NCI-H187 (cell line): Measurements from ENCODE around the gene MSI2.

ENCODE experiments used
- DNase-seq, 2 experiments: peaks; one replicate each; lab custom pipeline; 2025; lab: John Stamatoyannopoulos, UW

MSI2 gene

DNA sequence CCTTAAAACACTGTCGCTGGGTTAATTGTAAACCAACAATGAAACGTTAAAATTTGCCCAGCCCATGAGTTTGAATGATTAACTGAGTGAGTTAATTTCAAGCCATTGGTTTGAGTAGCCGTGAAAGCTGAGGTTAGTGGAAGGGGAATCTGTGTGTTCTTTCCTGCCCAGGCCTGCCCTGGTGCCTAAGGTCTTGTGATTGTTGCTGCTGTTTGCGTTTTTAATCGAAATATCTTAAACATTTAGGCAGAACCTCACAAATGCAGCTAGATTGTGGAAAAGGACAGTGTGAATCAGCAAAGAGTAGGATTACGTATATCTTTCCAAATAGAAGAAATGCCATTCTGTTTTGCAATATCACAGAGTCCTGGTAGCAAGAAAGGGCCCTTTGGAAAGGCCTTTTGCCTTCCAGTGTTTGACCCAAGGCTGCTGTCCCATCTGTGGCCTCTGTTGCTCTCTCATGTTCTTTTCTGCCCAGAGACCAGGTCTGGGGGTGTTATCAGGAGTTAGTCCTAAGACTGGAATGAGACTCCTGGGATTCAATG, 113.8 kb downstream of the MSI2 start:
- DNase-seq = no peak

DNA sequence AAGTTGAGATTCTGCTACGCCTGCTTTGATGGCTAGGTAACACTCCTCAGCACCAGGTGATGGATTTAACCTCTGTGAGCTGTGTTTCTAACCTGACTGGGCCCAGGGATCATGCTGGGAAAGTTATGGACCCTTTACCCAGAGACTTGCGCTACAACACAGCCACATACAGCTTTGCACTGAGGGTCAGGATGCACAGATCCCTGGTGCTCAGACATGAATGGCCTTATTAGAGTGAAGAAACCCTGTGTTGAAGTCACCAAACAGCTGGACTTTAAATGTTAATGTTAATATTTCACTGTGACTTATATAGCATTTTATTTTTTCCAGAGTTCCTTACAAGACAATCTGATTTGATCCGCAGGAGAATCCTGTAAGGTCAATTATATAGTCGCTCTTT, 114.3 kb downstream of the MSI2 start:
- no peak for DNase-seq

- DNase-seq = no peak
These were observed 115.8 kb downstream of the MSI2 start for GRCh38 chr17:57372156-57372555.

DNA sequence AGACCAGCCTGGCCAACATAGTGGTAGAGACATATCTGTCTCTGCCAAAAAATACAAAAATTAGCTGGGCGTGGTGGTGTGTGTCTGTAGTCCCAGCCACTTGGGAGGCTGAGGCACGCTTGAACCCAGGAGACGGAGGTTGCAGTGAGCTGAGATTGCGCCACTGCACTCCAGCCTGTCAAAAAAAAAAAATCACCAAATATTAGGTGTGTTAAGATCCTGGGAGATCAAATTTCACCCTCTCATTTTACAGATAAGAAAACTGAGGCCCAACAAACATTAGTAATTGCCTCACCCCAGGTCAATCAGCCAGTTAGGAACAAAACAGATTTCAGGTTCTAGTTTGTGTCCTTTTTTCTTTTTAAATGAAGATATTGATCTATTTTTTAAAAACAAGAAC, 116.7 kb downstream of the MSI2 start:
- DNase-seq = no peak

DNA sequence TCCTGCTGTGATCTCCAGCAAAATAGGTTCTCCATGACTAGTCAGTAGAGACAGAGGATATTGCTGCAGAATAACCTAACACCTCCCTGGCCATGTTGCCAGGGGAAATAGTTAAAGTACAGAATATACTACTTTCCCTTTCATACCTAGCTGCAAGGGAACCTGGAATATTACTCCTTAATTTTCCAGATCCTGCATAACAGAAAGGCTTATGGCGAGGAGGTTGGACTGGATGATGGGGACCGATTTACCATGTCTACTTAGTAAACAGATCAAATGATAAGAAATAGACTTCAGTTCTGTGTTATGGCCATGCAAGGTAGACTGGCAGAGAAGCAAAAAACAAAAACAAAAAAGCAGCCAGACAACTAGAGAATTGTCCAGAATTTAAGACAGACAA, 117.4 kb downstream of the MSI2 start:
- no peak for DNase-seq

GRCh38 chr17:57375040-57375769, 118.9 kb downstream of the MSI2 start:
- no peak for DNase-seq

DNA sequence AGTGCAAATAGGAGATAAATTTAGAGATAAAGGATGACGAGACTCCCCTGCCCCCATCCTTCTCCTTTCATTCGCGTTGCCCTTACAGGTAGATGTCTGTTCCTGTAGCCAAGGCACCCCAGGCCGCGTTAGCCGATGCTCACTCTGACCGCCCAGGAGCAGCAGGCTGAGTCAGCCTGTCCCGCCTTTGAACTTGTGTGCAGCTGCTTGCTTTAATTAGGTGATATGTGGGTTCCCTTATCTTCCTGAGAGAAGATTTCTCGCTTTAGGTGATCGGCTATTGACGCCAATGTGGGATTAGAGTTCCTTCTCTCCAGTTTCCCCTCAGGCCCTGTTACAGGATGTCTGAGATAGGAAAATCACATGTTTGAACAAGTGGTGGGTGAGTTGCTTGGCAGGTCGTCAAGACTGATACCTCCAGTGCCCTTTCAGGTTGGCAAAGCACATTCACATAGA, 119.5 kb downstream of the MSI2 start:
- no peak for DNase-seq

DNA sequence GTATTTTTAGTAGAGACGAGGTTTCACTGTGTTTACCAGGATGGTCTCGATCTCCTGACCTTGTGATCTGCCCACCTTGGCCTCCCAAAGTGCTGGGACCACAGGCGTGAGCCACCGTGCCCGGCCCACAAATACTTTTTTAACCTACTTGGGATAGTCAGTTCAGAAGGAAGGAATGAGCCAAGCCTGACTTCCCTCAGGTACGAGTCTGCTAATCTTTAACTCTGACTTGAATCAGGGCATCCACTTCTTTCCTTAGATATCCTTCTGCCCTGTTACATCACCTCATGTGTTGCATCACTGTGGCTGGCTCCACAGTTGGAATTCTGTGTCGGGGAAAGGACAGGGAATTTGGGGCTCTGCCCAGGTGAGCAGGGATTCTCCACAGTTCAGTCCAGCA, 120.8 kb downstream of the MSI2 start:
- DNase-seq = no peak

DNA sequence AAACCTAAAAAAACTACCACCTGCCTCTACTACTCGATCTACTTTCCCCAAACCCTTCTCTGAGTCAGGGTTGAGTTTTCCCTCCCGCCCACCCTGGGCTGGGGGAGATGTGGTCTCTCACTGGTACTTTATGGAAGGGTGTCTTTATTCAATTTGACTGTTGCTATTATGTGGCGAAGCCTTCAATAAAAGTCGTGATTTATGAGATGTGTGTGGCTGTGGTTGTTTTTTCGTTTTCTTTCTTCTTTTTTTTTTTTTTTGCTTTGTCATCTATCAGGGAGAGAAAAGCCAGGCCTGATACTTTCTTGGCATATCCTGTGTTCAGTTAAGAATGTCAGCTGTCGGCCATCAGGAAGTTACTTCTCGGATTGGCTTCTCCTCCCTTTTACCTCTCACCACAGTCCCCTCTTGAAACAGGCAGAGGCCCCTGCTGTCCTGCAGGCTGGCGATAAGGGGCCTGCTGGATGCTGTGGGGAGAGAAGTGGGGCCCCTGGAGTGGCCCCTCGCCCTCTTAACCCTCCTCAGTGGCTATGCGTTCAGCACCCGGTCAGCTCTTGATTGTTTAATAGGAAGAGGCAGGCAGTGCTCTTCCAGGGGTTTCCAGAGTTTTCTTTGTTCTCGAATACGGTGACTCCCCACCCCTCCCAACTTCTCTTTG, 123.0 kb downstream of the MSI2 start:
- DNase-seq = no peak

DNA sequence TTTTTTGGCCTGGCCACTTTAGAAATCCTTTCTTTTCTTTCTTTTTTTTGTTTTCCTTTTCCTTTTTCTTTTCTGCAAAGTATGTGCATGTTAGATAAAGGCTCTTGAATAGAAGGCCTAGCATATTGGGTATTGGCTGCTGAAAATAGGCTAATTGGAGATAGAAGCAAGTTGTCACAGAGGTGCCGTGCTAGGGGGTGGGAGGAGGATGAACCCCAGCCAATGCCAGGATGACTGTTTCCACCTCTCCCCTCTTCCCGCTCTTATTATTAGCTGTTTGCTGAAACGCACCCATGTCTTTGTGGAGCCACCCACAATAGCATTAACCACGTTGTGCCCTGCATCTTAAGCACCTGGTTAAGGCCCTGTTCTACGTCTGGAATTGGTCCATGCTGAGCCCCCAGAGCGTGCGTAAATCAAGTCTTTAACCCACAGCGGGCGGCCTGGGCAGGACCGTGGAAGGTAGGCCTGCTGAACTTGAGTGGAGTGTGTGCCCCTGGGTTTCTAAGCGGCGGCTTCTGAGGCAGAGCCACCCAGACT, 123.6 kb downstream of the MSI2 start:
- no peak for DNase-seq

DNA sequence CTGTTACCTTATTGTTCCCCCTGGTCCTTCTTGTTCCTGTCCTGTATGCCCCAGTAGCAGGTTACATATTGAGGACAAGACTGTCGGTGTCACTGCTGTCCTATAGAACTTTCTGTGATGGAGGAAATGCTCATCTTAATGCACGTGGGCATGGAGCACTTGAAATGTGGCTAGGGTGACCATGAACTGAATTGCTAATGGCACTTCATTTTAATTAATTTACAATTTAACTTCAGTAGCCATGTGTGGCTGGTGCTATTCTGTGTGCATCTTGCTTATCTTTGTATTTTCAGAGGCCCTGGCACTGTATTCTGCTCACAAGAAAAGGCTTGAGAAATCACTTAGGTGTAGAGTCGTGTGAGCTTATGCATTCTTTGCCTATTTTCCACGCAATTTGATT, 125.2 kb downstream of the MSI2 start:
- no peak for DNase-seq

DNA sequence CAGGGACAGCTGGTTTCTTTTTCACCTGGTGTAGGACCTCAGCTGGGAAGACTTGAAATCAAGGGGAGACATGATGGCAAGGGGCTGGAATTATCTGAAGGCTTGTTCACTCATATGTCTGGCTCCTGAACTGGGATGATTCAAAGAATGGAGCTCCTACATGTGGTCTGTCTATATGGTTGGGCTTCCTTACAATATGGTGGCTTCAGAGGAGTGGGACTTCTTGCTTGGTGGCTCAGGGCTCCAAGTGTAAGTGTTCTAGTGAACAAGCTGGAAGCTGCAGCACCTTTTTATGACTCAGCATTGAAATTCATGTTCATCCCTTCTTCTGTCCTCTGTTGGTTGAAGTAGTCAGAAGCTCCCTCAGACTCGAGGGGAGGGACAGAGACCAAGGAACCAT, 127.9 kb downstream of the MSI2 start:
- DNase-seq = no peak

GRCh38 chr17:57385975-57386374, 129.7 kb downstream of the MSI2 start:
- no peak for DNase-seq

DNA sequence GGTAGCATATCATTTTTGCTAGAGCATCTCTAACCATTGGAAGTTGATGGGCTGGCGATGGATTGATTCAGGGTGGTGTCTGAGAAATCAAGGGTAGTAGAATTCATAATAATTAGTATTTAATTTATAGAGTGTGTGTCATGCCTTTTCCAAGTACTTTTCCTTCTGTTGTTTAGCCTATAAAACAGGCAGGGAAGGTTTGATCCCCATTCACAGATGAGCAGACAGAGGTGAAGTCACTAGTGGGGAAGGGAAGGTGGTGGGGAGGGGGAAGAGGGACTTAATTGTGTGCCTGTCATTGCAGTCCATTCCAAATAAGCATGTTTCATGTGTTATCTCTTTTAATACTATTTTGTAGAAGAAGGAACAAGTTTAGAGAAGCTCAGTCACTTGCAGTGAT, 131.3 kb downstream of the MSI2 start:
- no peak for DNase-seq

GRCh38 chr17:57388131-57388725, 131.9 kb downstream of the MSI2 start:
- DNase-seq = no peak

DNA sequence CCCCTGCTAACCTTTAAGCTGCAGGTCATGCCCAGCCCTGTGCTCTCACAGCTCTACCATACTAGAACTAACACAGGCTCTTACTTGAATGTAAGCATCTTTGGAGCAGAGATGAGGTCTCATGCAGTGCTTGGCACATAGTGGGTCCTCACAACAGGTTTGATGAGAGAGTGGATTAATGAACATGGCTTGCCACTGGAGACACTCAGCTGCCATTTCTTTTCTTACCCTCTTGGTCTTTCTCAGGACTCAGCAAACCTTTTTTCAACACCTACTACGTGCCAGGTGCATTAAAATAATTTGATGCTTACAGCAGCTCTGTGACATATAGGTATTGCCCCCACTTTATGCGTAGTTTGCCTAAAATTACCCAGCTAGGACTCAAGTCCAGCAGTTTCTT, 133.2 kb downstream of the MSI2 start:
- no peak for DNase-seq

GRCh38 chr17:57391076-57391825, 134.9 kb downstream of the MSI2 start:
- no peak for DNase-seq

DNA sequence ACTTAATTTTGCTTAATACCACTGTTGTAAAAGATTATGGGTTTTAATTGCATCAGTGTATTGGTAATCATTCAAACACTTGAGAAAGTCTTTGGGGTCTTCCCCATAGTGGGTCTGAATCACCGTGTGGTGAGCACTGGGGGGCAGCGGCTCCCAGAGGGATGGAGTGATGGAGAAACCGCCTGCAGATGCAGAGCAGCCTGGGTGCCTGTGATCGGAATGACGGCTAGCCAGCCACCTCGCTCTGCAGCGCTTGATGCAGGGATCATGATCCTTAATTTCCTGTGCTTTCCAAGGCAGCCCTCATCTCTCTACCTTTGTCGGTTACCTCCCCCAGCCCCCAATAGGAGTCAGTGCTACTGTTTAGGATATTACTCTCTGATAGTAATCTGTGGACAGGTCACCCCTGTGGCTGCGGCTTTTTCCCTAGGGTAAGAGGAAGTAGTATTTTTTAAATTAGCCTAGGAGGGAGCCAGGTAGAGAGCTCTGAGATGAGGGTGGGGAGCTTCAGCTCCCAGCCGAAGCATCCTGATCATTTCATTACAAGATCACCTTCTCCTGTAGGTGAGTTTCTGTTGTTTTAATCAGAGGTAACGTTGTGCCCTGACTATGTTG, 135.6 kb downstream of the MSI2 start:
- no peak for DNase-seq

DNA sequence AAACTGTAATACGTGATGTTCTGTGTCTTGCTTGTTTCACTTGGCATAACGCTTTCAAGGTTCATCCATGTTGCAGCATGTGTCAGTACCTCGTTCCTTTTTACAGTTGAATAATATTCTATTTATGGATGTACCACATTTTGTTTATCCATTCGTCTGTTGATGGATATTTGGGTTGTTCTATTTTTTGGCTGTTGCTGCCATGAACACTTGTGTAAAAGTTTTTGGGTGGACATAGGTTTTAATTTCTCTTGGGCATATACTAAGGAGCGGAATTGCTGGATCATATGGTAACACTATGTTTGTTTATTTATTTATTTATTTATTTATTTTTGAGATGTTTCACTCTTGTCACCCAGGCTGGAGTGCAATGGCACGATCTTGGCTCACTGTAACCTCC, 137.0 kb downstream of the MSI2 start:
- no peak for DNase-seq

DNA sequence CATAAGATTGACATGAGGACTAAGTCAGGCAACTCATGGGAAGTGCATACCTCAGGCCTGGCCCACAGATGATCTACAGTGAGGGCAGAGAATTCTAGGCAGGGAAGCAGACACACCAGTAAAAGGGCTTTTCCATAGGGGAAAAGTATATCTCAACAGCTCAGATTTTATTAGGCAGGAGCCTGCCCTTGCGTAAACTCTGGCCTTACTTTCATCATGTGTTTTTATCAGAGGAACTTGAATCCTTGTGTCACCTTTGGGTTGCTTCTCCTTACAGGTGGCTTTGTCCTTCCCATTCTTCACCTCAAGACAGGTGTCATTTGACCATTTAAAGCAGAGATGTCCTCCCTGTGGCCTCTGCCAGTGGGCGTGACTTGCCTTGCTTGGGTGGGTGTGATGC, 138.1 kb downstream of the MSI2 start:
- no peak for DNase-seq

DNA sequence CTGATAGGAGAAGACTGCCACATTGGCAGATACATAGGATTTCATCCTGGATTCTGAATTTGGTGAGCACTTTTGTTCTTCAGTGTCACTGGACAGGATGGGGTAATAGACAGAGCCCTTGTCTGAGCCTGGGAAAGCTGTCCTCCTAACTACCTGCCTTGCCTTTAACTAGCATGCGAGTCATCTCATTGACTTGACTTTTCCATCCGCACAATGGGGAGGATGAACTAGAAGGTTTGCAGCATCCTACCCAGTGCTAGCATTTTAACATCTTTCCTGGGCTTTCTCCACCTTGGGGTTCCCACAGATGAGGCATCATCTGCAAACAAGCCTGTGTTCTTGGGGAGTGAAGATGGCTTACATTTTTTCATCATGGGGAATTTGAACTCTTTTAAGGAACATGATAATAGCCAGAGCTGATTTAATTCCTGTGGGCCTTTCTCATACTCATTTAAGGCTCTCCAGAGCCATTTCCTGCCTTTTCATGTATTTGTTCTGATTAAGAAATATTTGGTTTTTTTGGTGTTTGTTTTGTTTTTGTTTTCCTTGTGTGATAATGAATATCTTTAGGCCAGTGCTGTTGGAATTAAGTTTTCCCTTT, 139.5 kb downstream of the MSI2 start:
- no peak for DNase-seq
